Measurements from ENCODE around the gene SLC38A10.

Gene SLC38A10

GRCh38 chr17:81330884-81331245 lies 35.8 kb upstream of the SLC38A10 start:
- DNase-seq, result no peak

GRCh38 chr17:81329927-81330883 lies 35.1 kb upstream of the SLC38A10 start:
- DNase-seq, result no peak

- DNase-seq, result no peak
These were observed 34.1 kb upstream of the SLC38A10 start for GRCh38 chr17:81328978-81329926.

DNA sequence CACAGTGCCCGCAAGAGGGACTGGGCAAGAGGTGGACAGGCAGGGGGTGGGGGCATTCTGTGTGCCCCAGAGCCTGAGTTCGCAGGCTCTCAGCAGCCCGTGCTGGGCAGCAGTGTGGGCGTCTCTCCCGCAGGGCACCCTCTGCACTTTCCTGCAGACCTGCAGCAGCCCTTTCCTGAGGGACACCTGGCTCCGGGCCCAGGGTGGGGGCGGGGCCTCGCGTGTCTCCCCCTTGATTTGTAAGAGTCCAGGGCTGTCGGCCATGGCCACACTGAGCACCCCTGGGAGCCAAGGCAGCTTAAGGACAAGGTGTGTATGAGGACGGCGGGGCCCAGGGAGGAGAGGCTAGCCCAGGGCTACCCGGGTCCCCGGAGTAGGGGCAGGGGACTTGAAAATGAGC lies 33.4 kb upstream of the SLC38A10 start:
- no peak for DNase-seq

- DNase-seq, result no peak
These were observed 30.7 kb upstream of the SLC38A10 start for GRCh38 chr17:81325714-81326358.

GRCh38 chr17:81324851-81325713 lies 30.0 kb upstream of the SLC38A10 start:
- DNase-seq, result no peak

DNA sequence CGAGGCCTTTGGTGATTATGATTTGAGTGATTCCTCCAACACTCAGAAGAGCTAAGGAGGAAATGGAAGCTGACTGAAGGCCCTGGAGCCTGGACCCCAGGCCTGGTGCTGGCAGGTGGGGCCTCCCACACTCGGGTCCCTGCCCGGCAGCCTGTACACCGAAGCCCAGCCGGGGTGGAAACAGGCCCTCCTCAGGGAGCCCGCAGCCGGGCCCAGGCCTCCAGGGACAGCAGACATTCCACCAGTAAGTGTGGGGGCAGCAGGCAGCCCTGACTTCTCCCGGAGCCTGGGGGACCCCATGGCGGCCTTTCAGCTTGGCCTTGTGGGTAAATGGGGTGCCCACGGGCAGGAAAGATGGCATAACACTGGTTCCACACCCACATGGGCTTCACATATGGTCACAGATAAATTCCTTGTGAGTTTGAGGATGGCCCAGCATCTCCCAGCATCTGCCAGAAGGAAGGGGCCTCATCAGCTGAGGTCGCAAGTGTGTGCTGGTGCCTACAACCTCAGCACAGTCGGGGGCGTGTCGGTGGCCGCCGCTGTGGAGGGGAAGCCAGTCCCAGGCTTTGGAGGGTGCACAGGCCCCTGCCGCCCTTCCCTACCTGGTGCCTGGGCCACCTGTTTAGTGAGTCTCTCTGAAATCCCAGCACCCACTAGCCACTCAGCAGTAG lies 29.2 kb upstream of the SLC38A10 start:
- DNase-seq, result no peak

DNA sequence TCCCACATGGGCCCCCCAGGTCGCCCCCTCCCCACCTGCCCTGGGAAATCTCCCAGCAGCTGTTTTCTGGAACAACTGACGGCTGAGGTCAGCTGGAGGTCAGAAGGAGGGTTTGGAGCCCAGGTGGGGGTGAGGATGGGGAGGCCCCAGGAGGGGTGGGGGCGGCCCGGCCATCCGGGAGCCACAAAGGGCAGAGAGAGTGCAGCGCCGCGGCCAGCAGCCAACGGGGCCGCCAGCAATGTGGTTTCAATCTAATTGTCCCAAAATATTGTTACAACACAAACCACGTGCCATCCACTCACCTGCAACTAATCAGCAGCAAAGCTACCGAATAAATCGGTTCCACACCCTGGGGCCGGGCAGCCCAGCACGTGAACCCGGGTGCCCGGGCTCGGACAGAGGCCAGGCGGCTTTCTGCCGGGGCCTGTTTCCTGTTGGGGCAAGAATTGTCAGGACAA lies 28.3 kb upstream of the SLC38A10 start:
- DNase-seq, result no peak

GRCh38 chr17:81323083-81323369 lies 27.9 kb upstream of the SLC38A10 start:
- DNase-seq, result no peak

DNA sequence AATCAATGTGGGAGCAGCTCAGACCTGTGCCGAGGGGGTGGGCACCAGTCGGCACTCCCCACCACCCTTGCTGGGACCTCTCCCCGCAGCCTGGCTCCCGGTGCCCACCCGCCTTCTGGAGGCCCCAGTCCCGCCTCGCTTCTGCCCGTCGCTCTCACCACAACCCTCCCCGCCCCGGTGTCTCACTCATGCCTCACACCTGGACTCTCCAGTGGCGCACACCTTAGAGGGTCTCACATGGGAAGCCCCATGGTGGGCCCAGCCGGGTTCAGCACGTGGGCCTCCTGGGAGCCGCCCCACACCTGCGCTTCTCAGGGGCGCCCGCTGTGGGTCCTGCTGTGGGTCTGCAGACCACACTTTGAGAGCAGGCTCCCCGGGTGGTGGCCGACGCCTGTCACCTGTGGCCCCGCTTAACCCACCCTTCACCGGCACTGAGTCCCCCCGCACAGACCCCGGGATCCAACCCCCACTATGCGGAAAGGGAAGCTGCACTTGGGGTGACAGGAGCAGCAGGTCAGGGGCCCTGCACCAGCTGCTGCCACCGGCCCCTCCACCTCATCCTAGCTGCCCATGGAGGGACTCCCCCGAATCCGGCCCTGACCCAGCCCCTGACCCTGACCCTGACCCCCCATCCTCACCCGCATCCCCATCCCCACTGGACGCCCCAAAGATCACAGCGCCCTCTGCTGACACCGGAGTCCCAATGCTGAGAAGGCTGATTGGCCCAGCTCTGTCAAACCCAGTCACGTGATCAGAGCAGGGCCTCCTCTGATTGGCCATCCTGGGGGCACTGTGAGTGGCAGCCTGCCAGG lies 27.4 kb upstream of the SLC38A10 start:
- no peak for DNase-seq

DNA sequence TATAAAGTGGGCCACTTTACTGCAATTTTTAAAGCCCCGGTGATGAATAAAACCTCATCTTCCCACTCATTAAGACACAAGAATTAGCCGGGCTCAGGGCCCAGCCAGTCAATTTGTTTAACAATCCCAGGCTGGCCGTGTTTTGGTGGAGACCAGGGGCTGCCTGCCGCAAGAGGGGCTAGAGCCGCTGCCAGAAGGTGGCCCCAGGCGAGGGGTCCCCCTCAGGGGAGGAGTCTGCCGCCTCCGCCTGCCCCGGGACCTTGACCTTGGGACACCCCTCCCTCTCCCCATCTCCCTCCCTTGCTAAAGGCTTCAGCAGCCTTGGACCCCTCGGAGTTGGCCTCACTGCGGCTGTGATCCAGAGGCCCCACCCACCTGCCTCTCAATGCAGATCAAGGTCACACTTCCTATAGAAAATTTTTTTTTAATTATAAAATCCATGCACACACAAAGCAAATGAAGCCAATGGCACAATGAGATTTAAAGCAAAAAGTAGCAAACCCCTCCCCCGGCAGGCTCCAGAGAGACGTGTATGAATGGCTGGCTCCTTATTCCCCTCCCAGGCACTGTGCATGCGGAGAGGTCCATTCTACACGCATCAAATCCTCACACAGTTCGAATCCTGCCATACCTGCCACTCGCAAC lies 23.0 kb upstream of the SLC38A10 start:
- no peak for DNase-seq

DNA sequence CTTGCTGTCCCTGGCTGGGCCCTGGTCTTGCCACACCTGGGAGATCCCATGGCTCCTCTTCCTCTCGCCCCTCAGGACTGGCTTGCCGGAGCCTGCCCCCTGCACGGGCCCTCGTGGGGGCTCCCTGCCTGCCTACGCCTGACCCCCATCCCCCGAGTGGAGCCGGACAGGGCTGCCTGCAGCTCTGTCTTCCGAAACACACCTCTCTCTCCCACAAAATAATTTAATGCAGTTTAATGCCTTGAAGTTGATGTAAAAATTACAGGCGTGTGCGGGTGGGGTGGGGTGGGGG lies 22.4 kb upstream of the SLC38A10 start:
- DNase-seq, result no peak

GRCh38 chr17:81315885-81316391 lies 20.8 kb upstream of the SLC38A10 start:
- no peak for DNase-seq

- DNase-seq, result no peak
These were observed 20.2 kb upstream of the SLC38A10 start for GRCh38 chr17:81315129-81315884.

GRCh38 chr17:81314398-81315081 lies 19.4 kb upstream of the SLC38A10 start:
- DNase-seq, result no peak

- no peak for DNase-seq
These were observed 18.8 kb upstream of the SLC38A10 start for GRCh38 chr17:81313776-81314397.

DNA sequence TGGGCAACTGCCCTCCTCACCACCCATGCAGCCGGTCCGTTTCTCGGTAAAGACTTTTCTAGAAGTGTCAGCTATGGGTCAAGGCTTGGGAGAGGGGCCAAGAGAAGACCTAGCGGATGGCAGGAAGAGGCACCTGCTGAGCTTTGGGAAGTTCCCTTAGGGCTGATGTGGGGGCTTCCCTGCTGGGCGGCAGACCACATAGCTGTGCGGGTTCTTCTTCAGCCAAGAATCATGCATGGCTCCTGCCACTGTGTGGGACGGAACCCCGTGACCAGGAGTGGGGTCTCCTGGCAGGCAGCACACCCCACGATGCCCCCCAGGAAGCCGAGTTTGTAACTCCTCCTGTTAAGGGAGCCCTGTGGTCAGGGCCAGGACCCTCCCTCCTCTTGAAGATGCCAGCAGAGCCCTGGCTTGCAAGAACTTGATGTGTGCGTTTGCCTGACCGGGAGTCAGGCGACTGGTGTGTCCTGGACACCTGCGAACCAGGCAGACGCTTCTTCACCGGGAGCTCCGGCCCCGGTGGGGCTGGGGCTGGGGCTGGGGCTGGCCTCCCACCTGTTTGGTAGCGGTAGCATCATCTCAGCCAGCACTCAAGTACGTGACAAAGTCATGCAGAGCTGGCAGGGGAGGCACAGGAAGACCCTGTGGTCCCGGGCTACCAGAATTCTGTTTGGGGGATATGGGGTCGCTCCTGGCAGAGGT lies 17.7 kb upstream of the SLC38A10 start:
- DNase-seq, result no peak

GRCh38 chr17:81311946-81312345 lies 16.8 kb upstream of the SLC38A10 start:
- DNase-seq, result no peak
